NT2/D1 (cell line): Measurements from ENCODE around the gene ARHGAP25.

Source experiments
- SUZ12 ChIP-seq: IDR thresholded peaks from 2 replicates; pipeline ENCODE4 v1.6.1; 2011; ENCODE audit not compliant: insufficient read length, insufficient read depth; ENCODE audit errors: extremely low read depth
- YY1 ChIP-seq: IDR thresholded peaks from 2 replicates; pipeline ENCODE4 v1.6.1; 2011; ENCODE audit not compliant: insufficient read length, insufficient read depth
- ZNF274 ChIP-seq: IDR thresholded peaks from 2 replicates; pipeline ENCODE4 v1.6.1; 2011; ENCODE audit warnings: mild to moderate bottlenecking, low read depth, low read length

DNA sequence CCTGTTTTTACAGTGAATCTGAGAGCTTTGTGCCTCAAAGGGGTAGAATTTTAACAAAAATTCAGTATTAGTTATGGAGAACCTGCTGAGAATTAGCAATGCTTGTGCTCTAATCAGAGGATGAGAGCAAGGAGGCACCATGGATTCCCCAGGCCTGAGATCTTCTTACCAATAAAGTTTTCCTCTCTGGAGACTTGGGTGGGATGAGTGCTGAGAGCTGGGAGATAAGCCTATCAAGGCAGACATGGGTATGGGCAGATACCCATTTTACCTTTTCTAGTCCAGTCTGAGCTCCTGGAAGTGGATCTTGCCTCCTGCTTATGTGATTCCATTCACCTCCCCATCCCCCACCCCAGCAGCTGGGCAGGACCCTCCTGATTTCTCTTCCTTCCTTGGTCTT lies 82.7 kb downstream of the ARHGAP25 start:
- TF ChIP-seq ZNF274 (no peak), YY1 (no peak), SUZ12 (no peak)
